GM12878 (cell line): ENCODE measurements around the gene MPC1. TPM values are rescaled to one million over a fixed set of nuclear protein-coding genes. Genes with fewer than 3 reads are reported as not detected.

Experiments
- ATAC-seq: fragments of 200-7000 bp; cut with Tn5 transposase; 3 replicates; pipeline ENCODE4 v1.9.1; 2020; ENCODE audit warnings: mild to moderate bottlenecking, moderate library complexity
- BruUV-seq: library from RNA; stranded (reverse); fragments of 400-500 nt; replicated peaks from 2 replicates; lab custom pipeline; 2021; lab: Mats Ljungman, UMichigan
- CTCF ChIA-PET: fragments of 300-600 bp; sonication (Branson Sonifier 250); formaldehyde crosslinking; extraction: SDS; loops from one replicate; lab custom pipeline; 2021; ENCODE audit warnings: inconsistent platforms; lab: Yijun Ruan, JAX
- POLR2A ChIA-PET: fragments of 350-600 bp; formaldehyde crosslinking; extraction: SDS; loops from one replicate; lab custom pipeline; 2021; ENCODE audit warnings: inconsistent platforms; lab: Charles Lee
- RAD21 ChIA-PET: fragments of 300-600 bp; sonication (Branson Sonifier 250); formaldehyde crosslinking; loops from one replicate; lab custom pipeline; 2023; ENCODE audit warnings: antibody characterized with exemption; ENCODE audit not compliant: unreplicated experiment; lab: Charles Lee
- SMC1A ChIA-PET: fragments of 300-600 bp; sonication (Branson Sonifier 250); formaldehyde crosslinking; loops from one replicate; lab custom pipeline; 2023; ENCODE audit not compliant: unreplicated experiment, uncharacterized antibody; lab: Charles Lee
- DNase-seq: peaks from one replicate; pipeline ENCODE4 v3.0.0-alpha.2; 2011; ENCODE audit warnings: low read depth, low spot score
- FAIRE-seq: peaks from 3 replicates; lab custom pipeline; 2011; peaks lifted over from hg19 to GRCh38; lab: Jason Lieb, UNC
- H2AFZ ChIP-seq: 2 replicates; pipeline ENCODE4 v1.6.0; 2011; ENCODE audit warnings: low read depth, low read length, control low read depth; ENCODE audit not compliant: control insufficient read depth
- H3K27ac ChIP-seq: 2 replicates; pipeline ENCODE4 v1.5.1; 2011; ENCODE audit warnings: control low read depth; ENCODE audit not compliant: control insufficient read depth, insufficient read depth
- H3K27me3 ChIP-seq, 2 experiments: replicated peaks in 1 of 2; 2 replicates each; pipeline versions ENCODE4 v1.6.0 to v1.6.1; 2011; ENCODE audit warnings: low read length in 1 of 2; ENCODE audit not compliant: control insufficient read depth in 2 of 2, insufficient read depth in 2 of 2
- H3K36me3 ChIP-seq, 2 experiments: 2 replicates each; pipeline ENCODE4 v1.5.1; 2011; ENCODE audit warnings: low read length in 1 of 2; ENCODE audit not compliant: control insufficient read depth in 2 of 2, insufficient read depth in 2 of 2
- H3K4me1 ChIP-seq: 2 replicates; pipeline ENCODE4 v1.6.1; 2011; ENCODE audit warnings: mild to moderate bottlenecking, low read length, moderate library complexity, mixed read lengths; ENCODE audit not compliant: control insufficient read depth, insufficient read depth
- H3K4me2 ChIP-seq: 2 replicates; pipeline ENCODE4 v1.6.0; 2011; ENCODE audit warnings: control low read depth; ENCODE audit not compliant: control insufficient read depth, insufficient read depth
- H3K4me3 ChIP-seq: fragments of 200-600 bp; sonication (generic); 2 replicates; pipeline ENCODE4 v1.5.1; 2016
- H3K79me2 ChIP-seq: 2 replicates; pipeline ENCODE4 v1.6.0; 2011; ENCODE audit warnings: low read length; ENCODE audit not compliant: control insufficient read depth, insufficient read depth
- H3K9ac ChIP-seq: 2 replicates; pipeline ENCODE4 v1.8.0; 2011; ENCODE audit warnings: low read length, control low read depth, mixed read lengths; ENCODE audit not compliant: control insufficient read depth, insufficient read depth
- H3K9me3 ChIP-seq: replicated peaks from 3 replicates; pipeline ENCODE4 v1.5.1; 2011; ENCODE audit warnings: mild to moderate bottlenecking, low read length; ENCODE audit not compliant: control insufficient read depth, insufficient read depth
- H4K20me1 ChIP-seq: 2 replicates; pipeline ENCODE4 v1.6.0; 2011; ENCODE audit not compliant: control insufficient read depth, insufficient read depth
- BCL11A ChIP-seq: IDR thresholded peaks from 2 replicates; pipeline ENCODE4 v1.6.1; 2011; ENCODE audit warnings: low read depth, low read length
- BHLHE40 ChIP-seq, 2 experiments: fragments of 450-650 bp in 1 of 2; IDR thresholded peaks; 2 replicates each; pipeline ENCODE4 v1.6.1; 2011 to 2017; ENCODE audit warnings: low read depth in 2 of 2, borderline replicate concordance in 1 of 2, improper control_type of control experiment in 1 of 2, low read length in 1 of 2, mild to moderate bottlenecking in 1 of 2
- CBX3 ChIP-seq: fragments of 200-600 bp; sonication (generic); IDR thresholded peaks from 2 replicates; pipeline ENCODE4 v1.6.1; 2016; ENCODE audit warnings: low read depth, borderline replicate concordance
- EED ChIP-seq: sonication (generic); IDR thresholded peaks from 2 replicates; pipeline ENCODE4 v1.6.1; 2016; ENCODE audit warnings: antibody characterized with exemption, low read depth
- HDAC2 ChIP-seq: fragments of 200-600 bp; sonication (generic); IDR thresholded peaks from 2 replicates; pipeline ENCODE4 v1.6.1; 2017
- IKZF2 ChIP-seq, 2 experiments: fragments of 450-650 bp; IDR thresholded peaks; 2 replicates each; pipeline ENCODE4 v1.6.1; 2017; ENCODE audit warnings: mild to moderate bottlenecking in 2 of 2, moderate library complexity in 2 of 2
- MEF2B ChIP-seq: fragments of 450-650 bp; IDR thresholded peaks from 2 replicates; pipeline ENCODE4 v1.6.1; 2018; ENCODE audit warnings: mild to moderate bottlenecking, moderate library complexity; ENCODE audit not compliant: partially characterized antibody, poor library complexity, severe bottlenecking
- NFIC ChIP-seq: IDR thresholded peaks from 2 replicates; pipeline ENCODE4 v1.6.1; 2012; ENCODE audit warnings: low read depth, mild to moderate bottlenecking, inconsistent platforms, low read length, moderate library complexity
- PKNOX1 ChIP-seq: fragments of 450-650 bp; IDR thresholded peaks from 2 replicates; pipeline ENCODE4 v1.6.1; 2016; ENCODE audit warnings: mild to moderate bottlenecking
- POLR2A ChIP-seq: IDR thresholded peaks from 2 replicates; pipeline ENCODE4 v1.6.1; 2011; ENCODE audit warnings: low read depth, mild to moderate bottlenecking, low read length
- POLR2AphosphoS5 ChIP-seq: IDR thresholded peaks from 2 replicates; pipeline ENCODE4 v1.6.1; 2011; ENCODE audit warnings: mild to moderate bottlenecking, low read length, inconsistent platforms
- PRDM15 ChIP-seq: fragments of 450-650 bp; formaldehyde crosslinking; IDR thresholded peaks from 2 replicates; pipeline ENCODE4 v1.4.0; 2020; ENCODE audit warnings: mild to moderate bottlenecking, moderate library complexity
- SKIL ChIP-seq: fragments of 450-650 bp; IDR thresholded peaks from 2 replicates; pipeline ENCODE4 v1.6.1; 2017; ENCODE audit warnings: mild to moderate bottlenecking, low read depth, inconsistent platforms; ENCODE audit not compliant: poor library complexity, severe bottlenecking
- SP1 ChIP-seq: IDR thresholded peaks from one replicate; pipeline ENCODE4 v1.6.1; 2011; ENCODE audit warnings: low read depth, low read length
- SUPT20H ChIP-seq: IDR thresholded peaks from 2 replicates; pipeline ENCODE4 v1.6.1; 2011; ENCODE audit warnings: low read depth, mild to moderate bottlenecking, low read length, moderate library complexity, borderline replicate concordance; ENCODE audit not compliant: control insufficient read depth
- ZSCAN29 ChIP-seq: fragments of 450-650 bp; IDR thresholded peaks from 2 replicates; pipeline ENCODE4 v1.6.1; 2017; ENCODE audit warnings: mild to moderate bottlenecking, moderate library complexity
- WGBS: methylation state at CpG from one replicate; pipeline ENCODE4 v1.1.6; 2016; ENCODE audit warnings: low lambda C conversion rate; ENCODE audit not compliant: insufficient replicate concordance, insufficient coverage; ENCODE audit errors: missing lambda C conversion rate; 5-methylcytosine and 5-hydroxymethylcytosine counted together
- in situ Hi-C: fragments of 300-500 bp; cut with MboI; formaldehyde crosslinking; loops from 9 replicates; pipeline ENCODE4 v1.14.3; 2018; ENCODE audit warnings: mixed read lengths
- intact Hi-C: fragments of 100-400 bp; cut with micrococcal nuclease; formaldehyde crosslinking; loops from one replicate; pipeline ENCODE4 v1.14.2; 2022; ENCODE audit not compliant: unreplicated experiment
- polyA plus RNA-seq, 11 experiments: library from polyadenylated mRNA; depleted of rRNA in 4 of 11; unstranded in 6 of 11; stranded (reverse) in 5 of 11; fragments of >200 nt; fragmentation: Nextera tagmentation in 4 of 11; fragmentation: Illumina TruSeq in 1 of 11; extraction: Ambion mirVana in 4 of 11; extraction: Trizol in 1 of 11; gene quantifications; 1 replicate in 1 of 11; 2 replicates in 10 of 11; pipeline versions ENCODE4 v1.2.1 to v1.2.3, GENCODE V29; 2011 to 2016; ENCODE audit warnings: inconsistent platforms in 2 of 11, missing spikeins in 2 of 11, low read depth in 1 of 11
- total RNA-seq, 4 experiments: library from RNA; depleted of rRNA in 3 of 4; stranded (reverse); fragments of >200 nt in 3 of 4; fragmentation: Illumina TruSeq in 1 of 4; extraction: Trizol in 1 of 4; gene quantifications; 2 replicates each; pipeline versions ENCODE4 v1.2.1 to v1.2.3, GENCODE V29; 2013 to 2021

MPC1 gene
- total and polyA plus RNA-seq, 10 of the 15 experiments (the other 5 are each of a cell fraction or from before 2014, with no cell fraction given), result 53.2 to 177 (median 78.8) TPM

GRCh38 chr6:166360243-166361076, 22.3 kb downstream of the MPC1 start:
- ChIA-PET POLR2A (no interaction called here), CTCF (interaction anchor here (1.8 kb wide), 1 partner anchor 18 kb away, joined by 3 read pairs; no protein-coding TSS in a partner anchor), SMC1A (interaction anchor here (1.1 to 1.3 kb wide), 5 partner anchors 13 to 23 kb away, joined by 3 to 6 read pairs (median 3); no protein-coding TSS in a partner anchor), RAD21 (no interaction called here)
- Histone ChIP-seq H3K27me3 (no peaks in the 10 kb centered on the region), H3K79me2 (no peaks in the 10 kb centered on the region), H3K4me1 (no peaks in the 10 kb centered on the region), H3K4me2 (no peak overlapping the region), H3K4me3 (no peak overlapping the region), H3K9me3 (no peaks in the 10 kb centered on the region; the same call in 2 of the 3 replicates), H3K36me3 (peaks cover 2 to 8% of the 10 kb centered on the region in 2 experiments; a peak in 3 of 4 replicates), H3K27ac (no peak overlapping the region), H3K9ac (no peak overlapping the region), H2AFZ (no peak overlapping the region), H4K20me1 (no peaks in the 10 kb centered on the region)
- intact Hi-C loops, result no loop called here
- no peak for DNase-seq
- FAIRE-seq, result no peak
- no peak for ATAC-seq
- in situ Hi-C loops, result no loop called here
- WGBS, result 72% methylated on average over 8 of the region's 8 CpGs
- BruUV-seq, result no TSS peak
- TF ChIP-seq NFIC (no peak), SUPT20H (no peak), ZSCAN29 (no peak), HDAC2 (no peak), PRDM15 (CRISPR knock-in tag) (no peak), BCL11A (no peak), POLR2A (no peak), IKZF2 (IDR thresholded peaks at IDR 0.05) (no peak), SKIL (no peak), MEF2B (no peak), SP1 (no peak), PKNOX1 (no peak), POLR2AphosphoS5 (no peak), EED (no peak), CBX3 (no peak), BHLHE40 (IDR thresholded peaks at IDR 0.05; ENCODE audit: borderline replicate concordance in 1 of 2, low read depth in 2 of 2, low read length in 1 of 2) (no peak)
